ENCODE measurements around the gene SLC10A7.

Gene SLC10A7

GRCh38 chr4:146334862-146335449 is 186.8 kb downstream of the SLC10A7 start:
- TF ChIP-seq, protein P1, sequence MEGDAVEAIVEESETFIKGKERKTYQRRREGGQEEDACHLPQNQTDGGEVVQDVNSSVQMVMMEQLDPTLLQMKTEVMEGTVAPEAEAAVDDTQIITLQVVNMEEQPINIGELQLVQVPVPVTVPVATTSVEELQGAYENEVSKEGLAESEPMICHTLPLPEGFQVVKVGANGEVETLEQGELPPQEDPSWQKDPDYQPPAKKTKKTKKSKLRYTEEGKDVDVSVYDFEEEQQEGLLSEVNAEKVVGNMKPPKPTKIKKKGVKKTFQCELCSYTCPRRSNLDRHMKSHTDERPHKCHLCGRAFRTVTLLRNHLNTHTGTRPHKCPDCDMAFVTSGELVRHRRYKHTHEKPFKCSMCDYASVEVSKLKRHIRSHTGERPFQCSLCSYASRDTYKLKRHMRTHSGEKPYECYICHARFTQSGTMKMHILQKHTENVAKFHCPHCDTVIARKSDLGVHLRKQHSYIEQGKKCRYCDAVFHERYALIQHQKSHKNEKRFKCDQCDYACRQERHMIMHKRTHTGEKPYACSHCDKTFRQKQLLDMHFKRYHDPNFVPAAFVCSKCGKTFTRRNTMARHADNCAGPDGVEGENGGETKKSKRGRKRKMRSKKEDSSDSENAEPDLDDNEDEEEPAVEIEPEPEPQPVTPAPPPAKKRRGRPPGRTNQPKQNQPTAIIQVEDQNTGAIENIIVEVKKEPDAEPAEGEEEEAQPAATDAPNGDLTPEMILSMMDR (conservative IDR thresholded peaks at IDR 0.05; ENCODE audit: control insufficient read depth, insufficient read depth, low read depth, low read length) = no peak
- peak; percentile 71 for DNase-seq (ENCODE audit: low read depth)
- no peak overlapping the region for H3K4me3 ChIP-seq (ENCODE audit: control insufficient read depth, low read depth, low read length)

DNA sequence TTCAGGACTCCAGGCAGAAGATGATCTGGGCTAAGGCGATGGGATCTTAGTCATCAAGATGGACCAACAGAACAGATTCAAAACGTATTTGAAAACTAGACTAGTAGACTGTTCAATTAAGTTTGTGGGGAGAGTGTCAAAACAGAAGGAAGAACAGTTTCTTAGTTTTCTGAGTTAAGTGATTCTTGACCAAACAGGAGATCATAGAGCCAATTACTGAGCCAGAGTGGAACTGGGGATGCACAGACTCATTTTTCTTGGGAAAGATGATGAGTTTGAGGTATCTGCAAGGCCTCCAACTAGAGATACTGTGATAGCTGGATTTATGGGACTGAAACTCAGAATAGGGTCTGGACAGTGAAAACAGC is 187.9 kb downstream of the SLC10A7 start:
- no peak overlapping the region for H3K4me3 ChIP-seq (ENCODE audit: control insufficient read depth, low read depth, low read length)
- DNase-seq (ENCODE audit: low read depth) = no peak
- TF ChIP-seq, protein P1 (conservative IDR thresholded peaks at IDR 0.05; ENCODE audit: control insufficient read depth, insufficient read depth, low read depth, low read length) = no peak

GRCh38 chr4:146333187-146333894 is 188.4 kb downstream of the SLC10A7 start:
- TF ChIP-seq, protein P1 (conservative IDR thresholded peaks at IDR 0.05; ENCODE audit: control insufficient read depth, insufficient read depth, low read depth, low read length) = no peak
- DNase-seq (ENCODE audit: low read depth) = peak; percentile 92
- H3K4me3 ChIP-seq (ENCODE audit: control insufficient read depth, low read depth, low read length) = peak overlapping the region; percentile 8

DNA sequence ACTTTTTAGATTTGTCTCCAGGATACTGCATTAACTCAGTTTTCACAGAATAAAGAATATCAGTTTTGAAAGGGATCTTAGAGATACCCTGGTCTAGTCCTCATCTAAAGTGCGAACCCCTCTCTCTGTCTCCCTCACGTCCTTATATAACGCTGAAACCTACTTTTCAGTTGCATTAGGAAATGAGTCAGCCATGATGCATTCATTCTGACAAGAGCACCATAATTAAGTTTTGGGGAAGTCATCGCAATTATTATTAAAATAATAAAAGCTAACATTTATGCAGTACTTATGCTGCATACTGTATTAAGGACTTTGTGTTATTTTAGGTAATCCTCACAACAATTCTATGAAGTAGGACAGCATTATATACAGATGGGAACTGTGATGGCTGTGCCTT is 191.3 kb downstream of the SLC10A7 start:
- no peak overlapping the region for H3K4me3 ChIP-seq (ENCODE audit: control insufficient read depth, low read depth, low read length)
- peak; percentile 57 for DNase-seq (ENCODE audit: low read depth)
- TF ChIP-seq, protein P1 (conservative IDR thresholded peaks at IDR 0.05; ENCODE audit: control insufficient read depth, insufficient read depth, low read depth, low read length) = no peak

DNA sequence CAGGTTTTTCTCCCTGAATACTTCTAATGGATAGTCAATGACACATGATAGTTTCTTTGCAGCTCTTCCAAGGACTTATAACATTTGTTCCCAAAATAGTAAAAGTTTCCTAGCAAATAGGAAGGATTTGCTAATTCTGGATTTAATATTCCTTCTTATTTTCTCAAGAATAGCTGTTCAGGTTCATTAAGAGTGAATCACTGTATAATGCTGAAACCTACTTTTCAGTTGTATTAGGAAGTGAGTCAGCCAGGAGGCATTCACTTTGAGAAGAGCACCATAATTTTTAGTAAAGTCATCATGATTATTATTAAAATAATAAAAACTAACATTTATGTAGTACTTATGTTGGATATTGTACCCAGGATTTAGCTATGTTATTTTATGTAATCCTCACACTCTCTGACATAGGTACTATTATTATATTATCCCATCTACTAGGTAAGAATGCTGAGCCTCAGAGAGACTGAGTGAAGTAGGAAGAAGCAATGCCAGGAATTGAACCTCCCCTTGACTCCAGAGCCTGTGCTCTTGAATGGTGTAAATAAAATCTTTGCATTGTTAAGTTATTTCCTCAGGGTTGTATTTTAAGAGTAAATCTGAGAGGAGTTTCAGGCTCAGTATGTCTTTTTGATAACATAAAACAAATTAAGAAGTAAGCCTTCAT is 192.6 kb downstream of the SLC10A7 start:
- TF ChIP-seq, protein P1 (conservative IDR thresholded peaks at IDR 0.05; ENCODE audit: control insufficient read depth, insufficient read depth, low read depth, low read length) = no peak
- no peak overlapping the region for H3K4me3 ChIP-seq (ENCODE audit: control insufficient read depth, low read depth, low read length)
- DNase-seq (ENCODE audit: low read depth) = peak; percentile 80

- DNase-seq (ENCODE audit: low read depth) = no peak
- no peak overlapping the region for H3K4me3 ChIP-seq (ENCODE audit: control insufficient read depth, low read depth, low read length)
- TF ChIP-seq, protein P1 (conservative IDR thresholded peaks at IDR 0.05; ENCODE audit: control insufficient read depth, insufficient read depth, low read depth, low read length) = no peak
Observed at GRCh38 chr4:146327859-146328650, 193.7 kb downstream of the SLC10A7 start.

Measured in fibroblast of mammary gland (primary cell).